ENCODE data around the gene CDS2.

DNA sequence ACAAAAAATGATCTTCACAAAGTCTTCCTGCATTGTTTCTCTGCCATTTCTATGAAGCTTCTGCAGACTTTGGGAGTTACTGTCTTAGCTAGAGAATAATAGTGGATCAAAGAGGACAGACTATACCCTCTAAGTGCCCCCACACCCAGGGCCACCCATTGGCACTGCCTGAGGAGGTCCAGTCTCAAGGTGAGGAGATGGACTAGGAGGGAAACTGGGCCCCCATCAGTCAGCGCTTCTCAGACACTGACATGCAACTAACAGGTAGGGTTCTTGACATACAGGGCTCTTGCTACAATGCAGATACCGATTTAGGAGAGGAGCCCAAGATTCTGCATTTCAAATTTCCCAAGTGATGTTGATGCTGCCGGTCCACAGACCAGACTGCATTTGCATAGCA is 31.4 kb upstream of the CDS2 start:
- TF ChIP-seq, protein P1, sequence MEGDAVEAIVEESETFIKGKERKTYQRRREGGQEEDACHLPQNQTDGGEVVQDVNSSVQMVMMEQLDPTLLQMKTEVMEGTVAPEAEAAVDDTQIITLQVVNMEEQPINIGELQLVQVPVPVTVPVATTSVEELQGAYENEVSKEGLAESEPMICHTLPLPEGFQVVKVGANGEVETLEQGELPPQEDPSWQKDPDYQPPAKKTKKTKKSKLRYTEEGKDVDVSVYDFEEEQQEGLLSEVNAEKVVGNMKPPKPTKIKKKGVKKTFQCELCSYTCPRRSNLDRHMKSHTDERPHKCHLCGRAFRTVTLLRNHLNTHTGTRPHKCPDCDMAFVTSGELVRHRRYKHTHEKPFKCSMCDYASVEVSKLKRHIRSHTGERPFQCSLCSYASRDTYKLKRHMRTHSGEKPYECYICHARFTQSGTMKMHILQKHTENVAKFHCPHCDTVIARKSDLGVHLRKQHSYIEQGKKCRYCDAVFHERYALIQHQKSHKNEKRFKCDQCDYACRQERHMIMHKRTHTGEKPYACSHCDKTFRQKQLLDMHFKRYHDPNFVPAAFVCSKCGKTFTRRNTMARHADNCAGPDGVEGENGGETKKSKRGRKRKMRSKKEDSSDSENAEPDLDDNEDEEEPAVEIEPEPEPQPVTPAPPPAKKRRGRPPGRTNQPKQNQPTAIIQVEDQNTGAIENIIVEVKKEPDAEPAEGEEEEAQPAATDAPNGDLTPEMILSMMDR (conservative IDR thresholded peaks at IDR 0.05; ENCODE audit: low read depth, low read length), result no peak
- no peak for TF ChIP-seq EZH2 (IDR thresholded peaks at IDR 0.05; ENCODE audit: borderline replicate concordance, low read depth, low read length, poor library complexity, severe bottlenecking)
